ENCODE results near the gene BLZF1.
"Not testable (repeated sequence)": the region's sequence is repeated elsewhere in the genome, so short reads cannot be mapped to it uniquely, and the experiment has no call there.

The BLZF1 gene

DNA sequence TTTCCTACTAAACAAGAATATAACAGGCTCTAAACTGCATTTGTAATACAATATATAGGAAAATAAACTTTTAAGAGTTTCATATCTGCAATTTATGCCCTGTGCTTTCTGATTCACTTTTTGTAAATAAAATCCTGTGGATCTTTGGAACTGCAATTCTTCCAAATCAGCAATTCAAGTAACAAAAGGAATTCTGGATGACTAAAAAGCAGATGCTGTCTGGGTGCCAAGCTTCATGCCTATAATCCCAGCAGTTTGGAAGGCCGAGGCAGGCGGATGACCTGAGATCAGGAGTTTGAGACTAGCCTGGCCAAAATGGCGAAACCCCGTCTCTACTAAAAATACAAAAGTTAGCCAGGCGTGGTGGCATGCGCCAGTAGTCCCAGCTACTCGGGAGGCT lies 6.7 kb upstream of the BLZF1 start:
- no peak for DNase-seq (ENCODE audit: low read depth)

DNA sequence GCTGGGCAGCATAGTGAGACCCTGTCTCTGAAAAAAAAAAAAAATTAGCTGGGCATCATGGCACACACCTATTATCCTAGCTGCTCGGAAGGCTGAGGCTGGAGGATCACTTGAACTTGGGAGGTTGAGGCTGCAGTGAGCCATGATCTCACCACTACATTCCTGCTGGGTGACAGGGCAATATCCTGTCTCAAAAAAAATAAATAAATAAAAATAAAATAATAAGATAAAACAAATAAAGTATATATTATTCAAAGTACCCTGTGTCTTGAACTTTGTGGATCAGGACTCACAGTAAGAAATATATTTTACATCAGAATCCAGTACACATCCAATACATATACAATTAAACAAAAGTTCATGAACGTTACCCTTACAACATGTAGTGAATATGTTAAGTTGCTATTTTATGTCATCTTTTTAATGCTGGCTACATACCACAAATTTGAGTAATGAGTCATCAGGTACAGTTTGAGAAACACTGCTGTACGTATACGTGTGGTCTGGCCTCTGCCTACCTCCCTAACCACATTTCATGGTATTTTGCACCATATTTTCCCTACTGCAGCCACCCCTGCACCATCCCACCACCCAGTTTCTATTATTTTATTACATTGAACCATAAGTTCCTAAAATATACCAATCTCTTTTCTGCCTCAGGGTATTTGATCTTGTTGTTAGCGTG lies 4.8 kb upstream of the BLZF1 start:
- DNase-seq (ENCODE audit: low read depth) = no peak

DNA sequence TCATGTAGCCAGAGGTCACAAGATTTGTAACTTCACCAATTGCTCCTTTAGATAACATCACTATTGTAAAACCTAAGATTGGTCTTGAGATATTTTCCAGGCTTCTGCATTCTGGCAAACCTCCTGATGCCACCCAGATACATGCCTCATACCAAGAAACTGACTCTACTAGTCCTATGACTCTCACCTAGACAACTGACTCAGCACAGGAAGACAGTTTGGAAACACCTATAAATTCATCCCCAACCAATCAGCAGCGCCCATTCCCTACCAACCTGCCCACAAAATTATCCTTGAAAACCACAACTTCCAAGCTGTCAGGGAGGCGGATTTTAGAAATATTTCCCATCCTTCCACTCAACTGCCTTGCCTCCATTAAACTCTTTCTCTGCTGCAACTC lies 3.0 kb upstream of the BLZF1 start:
- DNase-seq (ENCODE audit: low read depth) = no peak

DNA sequence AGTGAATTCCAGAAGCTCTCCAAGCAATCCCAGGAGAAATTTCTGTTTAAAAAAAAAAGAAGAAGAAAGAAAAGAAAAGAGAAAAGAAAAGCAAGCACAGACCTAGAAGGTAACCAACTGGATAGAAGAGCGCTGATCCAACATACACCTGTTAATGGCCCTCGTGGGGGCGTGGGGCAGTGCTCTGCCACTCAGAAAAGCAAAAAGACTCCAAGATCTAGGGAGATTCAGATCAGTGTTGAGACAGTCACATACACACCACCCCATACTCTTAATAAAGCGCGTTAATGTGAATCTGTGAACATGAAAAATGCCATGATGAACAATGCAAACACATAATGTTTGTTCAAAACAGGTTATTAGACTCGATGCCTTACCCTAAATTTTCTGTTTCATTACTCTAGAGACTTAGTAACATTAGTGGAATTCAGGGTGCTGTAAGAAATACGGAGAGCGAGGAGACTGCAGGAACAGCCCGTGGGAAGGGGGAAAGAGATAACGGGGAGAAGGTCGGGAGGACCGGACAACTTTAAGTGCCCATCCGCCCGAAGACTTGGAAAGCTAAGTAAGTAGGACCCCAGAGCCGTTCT lies 804 bp upstream of the BLZF1 start:
- no peak for DNase-seq (ENCODE audit: low read depth)

DNA sequence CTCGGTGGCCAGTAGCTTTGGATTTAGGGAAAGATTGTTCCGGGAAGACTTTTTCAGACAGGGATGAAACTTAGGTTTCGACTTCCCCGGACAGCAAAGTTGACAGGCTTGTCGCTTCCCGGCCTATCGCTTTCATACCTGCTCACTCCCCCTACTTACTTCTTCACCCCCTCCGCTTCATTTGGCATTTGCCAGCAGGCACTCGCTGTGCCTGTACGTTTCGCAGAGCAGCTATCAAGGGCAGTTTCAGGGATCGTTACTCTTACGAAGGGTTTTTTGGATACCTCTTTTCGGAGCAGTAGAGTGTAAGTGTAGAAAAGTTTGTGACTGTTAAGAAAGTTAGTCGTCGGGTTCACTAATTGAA lies 393 bp downstream of the BLZF1 start:
- no peak for DNase-seq (ENCODE audit: low read depth)

DNA sequence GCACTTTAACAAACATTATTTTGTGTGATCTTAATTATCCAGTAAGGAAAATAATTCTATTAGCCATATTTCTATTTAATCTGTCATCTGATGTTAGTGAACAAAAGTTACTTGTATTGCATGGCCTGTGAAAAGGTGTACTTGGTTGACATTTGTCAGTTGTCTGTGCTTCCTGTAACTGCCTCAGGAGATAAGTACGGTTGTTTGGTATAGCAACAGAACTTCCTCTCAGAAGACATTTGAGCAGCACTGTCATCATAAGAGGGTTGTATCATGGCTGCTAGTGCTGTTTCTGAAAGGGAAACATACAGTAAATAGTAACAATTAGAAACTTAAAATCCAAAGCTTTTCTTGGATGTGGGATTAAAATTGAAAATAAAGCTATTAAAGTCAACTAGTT lies 3.4 kb downstream of the BLZF1 start:
- peak; percentile 70 for DNase-seq (ENCODE audit: low read depth)

DNA sequence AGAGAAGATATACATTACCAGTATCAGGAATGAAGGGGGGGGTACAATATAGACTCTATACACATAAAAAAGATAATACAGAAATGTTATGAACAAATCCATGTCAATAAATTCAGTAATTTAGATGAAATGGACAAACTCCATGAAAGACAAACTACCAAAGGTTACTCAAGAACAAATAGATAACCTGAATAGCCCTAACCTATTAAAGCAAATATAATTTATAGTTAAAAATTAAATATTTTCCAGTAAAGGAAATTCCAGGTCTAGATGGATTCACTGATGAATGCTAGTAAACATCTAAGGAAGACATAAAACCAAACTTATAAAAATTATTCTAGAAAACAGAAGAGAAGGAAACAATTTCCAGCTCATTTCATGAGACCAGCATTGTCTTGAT lies 13.2 kb downstream of the BLZF1 start:
- DNase-seq (ENCODE audit: low read depth) = no peak

DNA sequence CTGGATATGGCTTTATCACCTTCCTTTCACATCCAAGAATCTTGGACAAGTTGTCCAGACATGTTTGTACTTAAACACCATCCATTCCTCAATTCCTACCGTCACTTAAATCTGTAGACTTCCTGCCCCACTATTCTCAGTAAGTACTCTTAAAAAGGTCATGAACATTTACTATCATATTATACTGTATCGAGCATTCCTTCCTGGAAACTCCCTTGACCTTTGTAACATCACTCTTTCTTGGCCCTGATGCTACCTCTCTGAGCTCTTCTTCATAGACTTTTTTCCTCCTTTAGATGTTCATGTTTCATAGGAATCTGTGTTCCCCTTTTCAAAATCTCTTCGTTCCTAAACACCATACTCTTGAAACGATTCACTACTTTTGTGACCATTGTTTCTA lies 15.5 kb downstream of the BLZF1 start:
- DNase-seq (ENCODE audit: low read depth) = no peak

DNA sequence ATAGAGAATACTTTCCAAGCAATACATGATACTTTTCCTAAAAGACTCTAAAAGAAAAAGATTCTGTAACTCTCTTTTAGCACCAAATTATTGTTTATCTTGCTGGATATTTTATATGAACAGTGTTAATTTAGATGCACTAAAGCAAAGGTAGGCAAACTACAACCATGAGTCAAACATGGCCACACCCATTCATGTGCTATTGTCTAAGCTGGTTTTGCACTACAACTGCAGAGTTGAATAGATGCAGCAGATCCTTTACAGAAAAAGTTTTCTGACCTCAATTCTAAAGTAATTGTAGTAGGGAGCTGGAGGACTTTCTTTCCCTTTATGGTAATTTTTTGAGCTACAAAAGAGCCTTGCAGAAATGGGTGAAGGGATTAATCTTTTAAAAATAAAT lies 19.4 kb downstream of the BLZF1 start:
- DNase-seq (ENCODE audit: low read depth) = no peak

DNA sequence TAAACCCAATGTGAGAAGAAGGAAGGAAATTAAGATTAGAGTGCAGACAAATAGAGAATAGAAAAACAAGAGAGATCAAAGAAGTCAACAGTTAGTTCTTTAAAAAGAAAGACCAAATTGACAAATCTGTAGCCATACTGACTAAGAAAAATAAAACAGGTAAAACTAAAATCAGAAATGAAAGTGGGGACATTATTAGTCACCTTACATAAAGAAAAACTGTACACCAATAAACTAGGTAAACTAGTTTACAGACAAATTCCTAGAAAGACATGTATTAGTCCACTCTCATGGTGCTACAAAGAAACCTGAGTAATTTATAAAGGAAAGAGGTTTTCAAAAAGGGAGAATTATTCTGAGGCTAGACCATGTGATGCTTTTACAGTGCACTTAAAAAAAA lies 22.3 kb downstream of the BLZF1 start:
- no peak for DNase-seq (ENCODE audit: low read depth)

DNA sequence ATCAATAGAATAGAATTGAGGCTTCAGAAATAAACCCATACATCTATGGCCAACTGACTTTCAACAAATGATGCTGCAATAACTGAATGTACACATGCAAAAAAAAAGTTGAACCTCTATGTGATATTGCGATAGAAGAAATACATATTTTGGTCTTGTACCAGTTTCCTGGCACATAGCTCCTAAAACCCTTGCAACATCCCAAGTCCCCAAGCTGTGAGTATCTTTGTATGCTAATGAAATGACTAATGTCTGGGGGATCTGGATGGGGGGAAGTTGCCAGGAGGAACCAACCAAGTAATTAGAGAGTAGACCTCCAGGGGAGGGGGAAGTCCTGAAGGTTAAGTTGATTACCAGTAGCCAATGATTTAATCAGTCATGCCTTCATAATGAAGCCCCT lies 24.4 kb downstream of the BLZF1 start:
- DNase-seq (ENCODE audit: low read depth) = no peak

DNA sequence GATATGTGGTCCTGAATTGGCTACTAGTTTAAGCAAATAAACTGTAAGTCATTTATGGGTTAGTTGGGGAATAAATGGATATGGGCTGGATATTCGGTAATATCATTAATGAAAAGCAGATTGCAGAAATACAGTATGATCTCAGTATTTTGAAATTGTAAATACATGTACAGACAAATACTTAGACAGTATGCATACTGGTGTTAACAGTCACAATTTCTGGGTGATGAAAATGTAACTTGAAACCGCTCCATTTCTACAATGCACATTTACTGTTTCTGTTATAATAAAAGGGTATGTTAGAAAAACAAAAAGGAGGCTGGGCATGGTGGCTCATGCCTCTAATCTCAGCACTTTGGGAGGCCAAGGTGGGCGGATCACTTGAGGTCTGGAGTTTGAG lies 28.0 kb downstream of the BLZF1 start:
- DNase-seq (ENCODE audit: low read depth) = no peak

DNA sequence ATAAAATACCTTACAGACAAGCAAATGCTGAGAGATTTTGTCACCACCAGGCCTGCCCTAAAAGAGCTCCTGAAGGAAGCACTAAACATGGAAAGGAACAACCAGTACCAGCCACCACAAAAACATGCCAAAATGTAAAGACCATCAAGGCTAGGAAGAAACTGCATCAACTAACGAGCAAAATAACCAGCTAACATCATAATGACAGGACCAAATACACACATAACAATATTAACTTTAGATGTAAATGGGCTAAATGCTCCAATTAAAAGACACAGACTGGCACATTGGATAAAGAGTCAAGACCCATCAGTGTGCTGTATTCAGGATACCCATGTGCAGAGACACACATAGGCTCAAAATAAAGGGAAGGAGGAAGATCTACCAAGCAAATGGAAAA lies 34.6 kb downstream of the BLZF1 start:
- DNase-seq (ENCODE audit: low read depth) = not testable (repeated sequence)

DNA sequence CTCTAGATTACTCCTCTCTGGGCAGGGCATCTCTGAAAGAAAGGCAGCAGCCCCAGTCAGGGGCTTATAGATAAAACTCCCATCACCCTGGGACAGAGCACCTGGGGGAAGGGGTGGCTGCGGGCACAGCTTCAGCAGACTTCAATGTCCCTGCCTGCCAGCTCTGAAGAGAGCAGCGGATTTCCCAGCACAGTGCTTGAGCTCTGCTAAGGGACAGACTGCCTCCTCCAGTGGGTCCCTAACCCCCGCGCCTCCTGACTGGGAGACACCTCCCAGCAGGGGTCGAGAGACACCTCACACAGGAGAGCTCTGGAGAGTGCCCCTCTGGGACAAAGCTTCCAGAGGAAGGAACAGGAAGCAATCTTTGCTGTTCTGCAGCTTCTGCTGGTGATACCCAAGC lies 40.3 kb downstream of the BLZF1 start:
- not testable (repeated sequence) for DNase-seq (ENCODE audit: low read depth)

DNA sequence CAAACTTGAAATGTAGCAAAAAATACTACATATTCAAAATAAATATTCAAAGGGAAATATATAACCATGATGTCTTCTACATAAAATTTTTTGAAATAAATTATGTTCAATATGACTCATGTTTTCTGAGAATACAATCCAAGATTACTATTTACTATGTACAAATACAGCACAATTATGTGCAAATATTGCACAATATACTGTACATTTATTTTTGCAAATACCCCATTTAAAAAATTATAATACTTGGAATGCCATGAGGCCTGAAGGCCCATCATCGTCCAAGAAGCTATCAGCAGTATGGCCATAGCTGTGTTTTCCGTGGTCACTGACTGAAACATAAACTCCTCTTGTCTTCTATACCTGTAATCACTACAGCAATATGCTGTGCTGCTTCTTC lies 47.0 kb downstream of the BLZF1 start:
- no peak for DNase-seq (ENCODE audit: low read depth)

DNA sequence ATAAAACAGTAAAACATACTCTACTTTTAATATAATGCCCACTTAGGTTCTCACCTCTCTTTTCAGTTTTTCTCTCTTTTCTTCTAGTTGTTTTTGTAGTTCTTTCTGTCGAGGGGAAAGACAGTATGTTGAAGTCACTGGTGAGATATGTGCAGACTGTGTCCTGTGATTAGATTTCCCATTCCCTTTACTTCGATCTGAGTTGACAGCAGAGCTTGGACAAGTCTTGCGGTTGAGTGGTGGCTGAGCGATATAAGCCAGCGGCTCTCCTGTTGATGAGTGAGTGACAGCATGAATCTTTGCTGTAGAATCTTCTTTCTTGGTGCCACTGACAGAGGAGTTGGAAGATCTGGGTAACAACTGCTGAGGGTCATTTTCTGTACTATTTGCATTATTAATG lies 53.3 kb downstream of the BLZF1 start:
- no peak for DNase-seq (ENCODE audit: low read depth)

DNA sequence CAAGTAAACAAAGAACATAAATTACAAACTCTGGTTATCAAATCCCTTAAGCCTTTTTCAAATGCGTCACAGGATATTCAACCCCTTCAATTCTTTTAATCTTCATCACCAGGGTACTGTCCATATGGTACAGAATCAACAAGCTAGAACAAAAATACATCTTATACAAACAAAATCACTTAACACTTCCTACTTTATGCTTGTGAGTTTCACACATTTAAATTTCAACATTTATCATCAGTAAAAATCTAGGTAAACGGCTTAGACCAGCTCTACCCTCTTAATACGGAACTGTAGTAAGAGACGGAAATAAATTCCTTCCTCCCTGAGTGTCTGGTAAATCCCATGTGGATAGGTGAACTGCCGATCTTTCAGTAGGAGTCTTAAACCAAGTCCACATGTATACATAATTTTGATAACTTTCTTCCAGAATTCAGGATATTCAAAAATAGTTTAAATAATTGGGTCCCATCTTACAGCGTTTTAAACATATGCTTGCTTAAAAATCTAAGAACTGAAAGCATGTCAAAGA lies 58.2 kb downstream of the BLZF1 start:
- no peak for DNase-seq (ENCODE audit: low read depth)

DNA sequence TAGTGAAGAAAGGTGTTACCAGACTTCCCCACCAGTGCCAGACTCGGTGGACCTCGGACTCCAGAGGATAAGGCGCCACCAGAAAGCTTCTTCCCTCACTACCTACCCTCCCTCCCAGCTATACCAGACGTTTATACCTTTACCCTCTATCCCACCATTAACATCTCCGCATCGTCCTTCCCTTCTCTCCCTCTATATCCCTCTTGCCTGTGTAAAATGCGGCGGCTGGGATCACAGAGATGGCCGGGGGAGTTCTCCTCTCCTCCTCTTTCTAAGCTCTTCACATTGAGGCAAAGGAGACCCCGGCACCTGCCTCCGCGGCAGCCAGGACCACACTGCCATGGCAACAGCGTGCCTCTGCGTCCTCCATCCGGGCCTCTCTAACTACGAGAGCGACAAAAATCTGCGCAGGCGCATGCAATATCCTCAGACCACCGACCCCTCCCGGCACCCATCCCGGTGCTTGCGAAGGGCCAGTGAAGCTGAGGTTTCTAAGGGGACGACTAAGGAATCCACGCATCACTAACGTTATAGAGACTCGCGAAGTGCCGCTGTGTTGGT lies 59.2 kb downstream of the BLZF1 start, which contains the start of gene CCDC181:
Gene CCDC181 (minus strand): TSS at position 394 of the 561 bp plus-strand sequence. CDS start 2,547 bp downstream, outside the sequence.
- peak; percentile 61 for DNase-seq (ENCODE audit: low read depth)

Data from CMK (cell line).